Cerebellar nuclear complex (tissue), 1 donor: ENCODE data around the gene PPP1R15B.

Experiments used
- DNase-seq, 2 experiments: peaks; one replicate each; lab custom pipeline; 2025; lab: John Stamatoyannopoulos, UW

PPP1R15B gene

DNA sequence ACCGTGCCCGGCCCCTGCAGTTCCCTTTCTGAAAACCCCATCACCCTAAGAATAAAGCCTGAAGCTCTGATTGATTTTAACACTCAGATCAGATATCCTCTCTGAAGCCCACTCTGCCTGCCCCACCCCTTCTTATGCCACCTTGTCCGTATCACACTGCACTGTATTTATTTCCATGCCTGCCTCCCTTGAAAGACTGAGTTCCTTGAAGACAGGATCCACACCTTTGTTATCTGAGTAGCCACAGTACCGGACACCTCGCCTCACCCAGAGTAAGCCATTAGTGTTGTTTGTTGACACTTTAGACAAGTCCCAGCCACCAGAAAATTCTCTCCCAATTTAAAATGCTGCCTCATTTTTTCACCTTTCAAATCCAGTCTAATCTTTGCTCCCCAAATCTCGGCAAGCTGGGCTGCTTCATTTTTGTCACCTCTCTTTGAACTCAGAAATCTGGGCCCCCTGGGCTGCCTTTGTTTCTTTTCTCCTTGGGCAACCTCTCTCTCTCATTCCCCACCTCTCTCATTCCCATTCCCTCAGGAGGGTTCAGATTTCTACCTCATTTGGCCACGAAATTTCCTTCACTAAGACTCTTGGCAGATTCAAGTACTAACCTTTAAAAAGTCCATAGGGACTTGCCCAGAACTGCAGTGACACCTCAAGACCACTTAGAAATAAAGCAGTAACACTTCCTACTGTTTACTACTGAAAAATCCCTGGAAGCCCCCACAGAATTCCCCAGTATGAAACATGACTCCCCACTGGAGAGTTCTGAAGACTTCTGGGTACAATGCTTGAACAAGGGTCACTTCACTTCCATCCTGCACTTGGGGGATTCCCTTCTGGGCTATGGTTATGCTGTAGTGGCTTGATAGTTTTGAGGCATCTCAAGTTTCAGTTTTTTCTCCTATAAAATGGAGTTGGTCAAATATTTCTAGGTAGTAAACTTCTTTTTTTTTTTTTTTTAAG, 8.7 kb upstream of the PPP1R15B start:
- DNase-seq, result no peak

GRCh38 chr1:204419064-204419403, 7.4 kb upstream of the PPP1R15B start:
- no peak for DNase-seq

GRCh38 chr1:204418174-204419063, 6.8 kb upstream of the PPP1R15B start:
- DNase-seq, result no peak

- no peak for DNase-seq
These were observed 5.7 kb upstream of the PPP1R15B start for GRCh38 chr1:204417074-204417997.

- no peak for DNase-seq
These were observed 5.0 kb upstream of the PPP1R15B start for GRCh38 chr1:204416589-204417073.

DNA sequence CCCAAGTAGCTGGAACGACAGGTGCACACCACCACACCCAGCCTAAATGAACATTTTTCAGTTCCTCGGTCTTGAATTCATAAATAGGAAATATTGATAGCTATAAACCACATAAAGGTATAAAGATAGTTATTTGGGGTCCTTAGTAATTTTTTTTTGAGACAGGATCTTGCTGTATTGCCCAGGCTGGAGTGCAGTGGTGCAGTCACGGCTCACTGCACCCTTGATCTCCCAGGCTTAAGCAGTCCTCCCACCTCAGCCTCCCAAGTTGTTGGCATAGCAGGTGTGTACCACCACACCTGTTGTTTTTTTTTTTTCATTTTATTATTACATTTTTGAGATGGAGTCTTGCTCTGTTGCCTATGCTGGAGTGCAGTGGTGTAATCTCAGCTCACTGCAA, 3.7 kb upstream of the PPP1R15B start:
- DNase-seq, result no peak

DNA sequence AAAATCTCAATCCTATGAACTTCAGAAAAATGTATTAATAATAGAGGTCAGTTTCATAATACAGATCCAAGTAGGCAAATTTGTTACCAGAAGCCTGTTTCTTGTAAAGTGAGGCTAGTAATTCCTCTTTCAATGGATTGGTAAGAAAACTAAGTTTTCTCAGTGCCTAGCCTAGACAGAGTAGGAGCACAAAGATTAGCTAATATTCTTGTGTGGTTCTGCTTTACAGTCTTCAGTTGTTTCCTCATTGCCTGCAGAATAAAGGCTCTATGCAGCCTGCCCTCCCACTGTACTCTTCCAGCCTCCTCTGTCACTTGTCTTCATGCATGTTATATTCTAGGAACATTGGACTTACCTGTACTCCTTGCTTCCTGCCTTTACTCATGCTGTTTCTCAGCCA, 2.4 kb upstream of the PPP1R15B start:
- no peak for DNase-seq

DNA sequence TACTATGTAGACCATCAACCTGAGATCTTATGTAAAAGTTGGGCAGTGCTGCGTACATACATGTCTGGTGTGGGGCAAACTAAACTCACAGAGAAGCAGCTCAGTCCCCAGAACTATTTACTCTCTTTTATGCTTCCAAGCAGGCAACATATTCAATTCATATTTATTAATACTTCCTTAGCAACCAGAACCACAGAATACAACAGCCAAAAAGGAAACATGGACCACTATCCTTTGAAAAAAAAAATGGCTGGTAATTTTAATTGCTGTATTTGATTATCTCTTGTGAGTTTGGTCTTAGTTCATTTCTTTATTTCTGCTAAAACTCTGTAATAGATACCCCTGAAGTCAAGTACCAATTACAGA, 1.5 kb upstream of the PPP1R15B start:
- no peak for DNase-seq

DNA sequence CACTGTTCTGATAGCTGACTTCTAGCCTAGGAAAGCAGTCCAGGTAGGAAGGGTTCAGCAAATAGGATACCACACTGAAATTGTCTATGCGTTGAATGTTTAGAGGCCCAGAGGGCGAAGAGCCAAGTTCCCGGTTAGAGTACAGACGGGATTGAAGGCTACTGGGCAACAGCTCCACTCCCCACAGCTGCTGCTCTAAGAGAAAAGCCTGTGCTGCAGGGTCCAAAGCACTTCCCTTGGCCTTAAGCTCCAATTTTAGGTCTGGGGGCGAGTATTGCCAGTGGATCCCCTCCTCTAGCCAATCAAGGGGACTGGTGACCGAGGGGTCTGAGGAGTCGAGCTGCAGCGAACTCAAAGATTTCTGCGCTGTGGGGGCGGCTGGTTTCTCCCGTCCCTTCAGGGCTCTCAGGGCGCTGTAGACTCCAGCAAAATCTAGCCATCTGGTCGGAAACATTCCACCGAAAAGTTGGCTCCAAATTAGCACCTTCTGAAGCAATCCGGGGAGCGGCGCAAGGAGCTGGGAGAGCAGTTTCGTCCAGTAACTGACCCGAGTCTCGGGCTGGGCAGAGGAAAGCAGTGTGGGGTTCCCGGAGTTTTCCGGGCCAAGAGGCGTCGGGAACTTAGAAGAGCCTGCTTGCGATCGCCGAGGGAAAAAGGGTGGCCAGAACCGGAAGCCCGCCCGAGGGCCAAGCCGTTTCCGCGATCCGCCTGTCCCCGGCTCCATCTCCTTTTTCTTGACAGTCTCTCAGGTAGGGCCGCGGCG, 748 bp downstream of the PPP1R15B start:
- no peak for DNase-seq

DNA sequence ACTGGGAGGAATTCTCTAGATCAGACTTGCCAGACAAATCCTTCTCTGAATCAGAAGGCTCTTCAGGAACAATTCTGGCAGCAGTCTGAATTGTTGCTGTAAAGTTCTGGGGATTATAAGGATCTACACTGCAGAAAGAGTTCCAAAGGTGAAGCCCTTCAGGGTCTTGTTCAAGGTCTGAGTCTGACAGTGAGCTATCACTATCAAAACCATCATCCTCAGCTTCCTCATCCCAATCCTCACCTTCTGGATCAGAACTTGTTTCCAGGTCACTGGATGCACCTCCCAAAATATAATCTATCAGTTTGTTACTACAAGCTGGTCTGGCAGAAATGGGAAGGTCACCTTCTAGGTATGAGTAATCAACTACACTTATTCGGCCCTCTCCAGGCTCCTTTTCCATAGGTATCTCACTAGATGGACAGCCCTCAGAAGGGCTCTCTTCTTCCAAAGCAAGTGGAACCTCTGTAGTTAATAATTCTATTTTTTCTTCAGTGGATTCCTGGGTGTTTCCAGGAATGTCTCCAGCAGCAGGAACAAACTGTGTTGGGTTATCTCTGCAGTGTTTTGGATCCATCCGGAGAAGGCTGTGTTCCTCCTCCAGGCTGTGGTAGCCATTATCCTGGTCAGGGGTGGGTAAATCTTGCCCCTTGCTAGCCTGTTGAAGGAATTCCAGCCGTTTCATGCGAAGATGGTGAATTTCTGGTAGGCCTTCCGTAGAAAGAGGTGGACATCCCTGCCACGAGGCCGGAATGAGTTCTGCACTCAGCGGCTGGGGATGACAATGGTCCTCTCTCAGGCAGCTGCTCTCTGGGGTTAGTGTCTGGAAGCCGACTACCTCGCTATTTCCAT, 1.6 kb downstream of the PPP1R15B start:
- no peak for DNase-seq

GRCh38 chr1:204409123-204409522, 2.5 kb downstream of the PPP1R15B start:
- no peak for DNase-seq

DNA sequence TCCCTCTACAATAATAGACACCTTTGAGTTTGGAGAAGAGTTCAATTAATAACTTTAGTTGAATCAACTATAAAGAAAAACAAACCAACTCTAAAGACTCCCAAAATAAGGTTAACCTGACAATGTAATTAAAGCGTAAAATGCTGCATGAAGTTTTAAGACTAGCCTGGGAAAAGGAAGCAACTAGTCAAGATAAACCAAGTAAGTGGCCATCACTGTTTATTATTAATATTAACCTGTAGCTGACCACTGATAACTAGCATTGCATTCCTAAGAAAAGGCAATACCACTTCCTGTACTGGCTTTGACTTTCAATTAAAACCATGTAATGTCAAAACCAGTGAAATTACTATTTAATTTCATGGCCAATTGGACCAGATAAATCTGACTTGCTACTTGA, 3.0 kb downstream of the PPP1R15B start:
- DNase-seq, result no peak

- peak in 1 of 2 experiments; percentile 22 for DNase-seq
These were observed 3.5 kb downstream of the PPP1R15B start for GRCh38 chr1:204408074-204408507.

DNA sequence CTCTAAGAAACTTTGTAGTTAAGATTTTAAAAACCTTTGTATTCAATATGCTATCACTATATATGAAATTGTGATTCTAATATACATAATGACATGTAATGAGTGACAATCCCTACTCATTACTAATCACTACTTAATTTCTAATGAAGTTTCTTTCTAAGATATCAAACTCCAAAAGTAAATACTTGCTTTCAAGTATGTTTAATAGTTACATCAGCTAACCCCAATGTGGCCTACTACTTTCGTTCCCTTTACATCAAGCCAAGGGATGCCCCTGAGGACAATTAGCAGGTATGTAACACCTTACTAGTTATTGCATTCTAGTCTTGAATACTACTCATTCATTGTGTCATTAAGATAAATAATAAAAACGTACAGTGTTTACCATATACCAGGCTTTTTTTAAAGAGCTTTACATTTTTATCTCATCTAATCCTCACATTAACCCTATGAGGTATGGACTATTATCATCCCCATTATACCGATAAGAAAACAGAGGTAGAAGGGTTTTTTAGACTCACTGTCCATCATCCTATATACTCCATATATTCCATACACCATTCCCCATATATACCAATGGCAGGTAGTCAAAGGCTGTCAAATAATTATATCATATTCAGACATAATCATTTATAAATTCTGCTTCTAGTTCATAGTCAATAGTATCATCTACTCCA, 4.2 kb downstream of the PPP1R15B start:
- DNase-seq, result no peak

DNA sequence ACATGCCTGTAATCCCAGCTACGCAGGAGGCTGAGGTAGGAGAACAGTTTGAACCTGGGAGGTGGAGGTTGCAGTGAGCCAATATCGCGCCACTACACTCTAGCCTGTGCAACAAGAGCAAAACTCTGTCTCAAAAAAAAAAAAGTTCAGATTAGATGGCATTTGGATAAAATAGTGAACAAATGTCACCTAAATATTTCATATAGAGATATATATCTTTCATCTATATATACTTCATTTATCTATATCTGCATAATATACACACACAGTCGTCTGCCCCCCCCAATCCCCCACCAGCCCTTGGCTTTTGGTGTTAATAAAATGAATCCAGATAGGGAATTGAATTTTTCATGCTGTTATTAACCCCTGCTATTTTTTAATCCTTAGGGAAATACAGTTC, 5.0 kb downstream of the PPP1R15B start:
- no peak for DNase-seq

DNA sequence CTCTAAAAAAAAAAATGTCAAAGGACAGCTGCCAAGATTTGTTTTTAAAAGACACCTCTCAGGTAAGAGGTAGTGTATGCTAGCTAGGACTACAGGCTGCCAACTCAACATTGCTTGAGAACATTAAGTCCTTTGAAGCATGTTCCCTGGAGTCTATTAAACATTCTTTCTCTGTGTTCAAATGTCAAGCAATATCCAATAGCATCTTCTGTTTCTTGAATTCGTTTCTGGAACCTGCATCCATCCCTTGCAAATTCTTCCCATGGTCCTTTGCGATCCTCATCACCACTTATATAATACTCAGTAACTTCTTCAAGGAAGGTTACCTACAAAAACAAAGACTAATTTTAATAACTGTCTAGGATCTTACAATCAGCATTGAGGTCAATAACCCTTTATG, 5.6 kb downstream of the PPP1R15B start:
- DNase-seq, result no peak

GRCh38 chr1:204404629-204405028, 7.0 kb downstream of the PPP1R15B start:
- no peak for DNase-seq

DNA sequence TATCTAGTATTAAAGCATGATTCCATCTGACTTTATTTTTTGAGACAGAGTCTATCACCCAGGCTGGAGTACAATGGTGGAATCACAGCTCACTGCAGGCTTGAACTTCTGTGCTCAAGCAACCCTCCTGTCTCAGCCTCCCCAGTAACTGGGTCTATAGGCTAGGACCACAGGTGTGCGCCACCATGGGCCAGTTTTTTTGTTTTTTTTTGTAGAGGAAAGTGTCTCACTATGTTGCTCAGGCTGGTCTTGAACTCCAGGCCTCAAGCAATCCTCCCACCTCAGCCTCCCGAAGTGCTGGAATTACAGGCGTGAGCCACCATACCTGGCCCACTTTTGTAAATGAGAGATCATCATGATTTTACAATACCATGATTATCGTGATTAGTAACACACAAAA, 9.2 kb downstream of the PPP1R15B start:
- no peak for DNase-seq

GRCh38 chr1:204401730-204402129, 9.9 kb downstream of the PPP1R15B start:
- no peak for DNase-seq
